CD14-positive monocyte (primary cell): ENCODE results near the gene CINP. TPM values are rescaled to one million over a fixed set of nuclear protein-coding genes. Genes with fewer than 3 reads are reported as not detected.

ENCODE experiments used
- DNase-seq, 3 donors: peaks; one replicate each; pipeline ENCODE4 v3.0.0-alpha.2; 2011 to 2022
- H2AFZ ChIP-seq: 2 replicates; pipeline ENCODE4 v1.6.0; 2012; ENCODE audit warnings: mild to moderate bottlenecking, low read depth, low read length, inconsistent platforms; ENCODE audit not compliant: insufficient read depth, poor library complexity, severe bottlenecking
- H3K27ac ChIP-seq, 2 donors: 1 replicate in 1 of 2; 2 replicates in 1 of 2; pipeline ENCODE4 v1.5.1; 2012 to 2013; ENCODE audit warnings: low read length in 2 of 2, control low read depth in 1 of 2, inconsistent platforms in 1 of 2, low read depth in 1 of 2, mild to moderate bottlenecking in 1 of 2
- H3K27me3 ChIP-seq, 2 donors: one replicate each; pipeline versions ENCODE4 v1.6.0 to v1.6.1; 2011 to 2013; ENCODE audit warnings: low read length in 2 of 2; ENCODE audit not compliant: control insufficient read depth in 2 of 2, insufficient read depth in 2 of 2
- H3K36me3 ChIP-seq, 2 donors: replicated peaks in 1 of 2; 1 replicate in 1 of 2; 2 replicates in 1 of 2; pipeline versions ENCODE4 v1.5.1 to v1.6.1; 2012 to 2013; ENCODE audit warnings: low read length in 2 of 2, control low read depth in 1 of 2, inconsistent platforms in 1 of 2, mild to moderate bottlenecking in 1 of 2; ENCODE audit not compliant: insufficient read depth in 2 of 2, control insufficient read depth in 1 of 2
- H3K4me1 ChIP-seq, 2 donors: 1 replicate in 1 of 2; 2 replicates in 1 of 2; pipeline versions ENCODE4 v1.5.1 to v1.6.1; 2012 to 2013; ENCODE audit warnings: low read length in 2 of 2, control low read depth in 1 of 2, inconsistent platforms in 1 of 2, mild to moderate bottlenecking in 1 of 2, moderate library complexity in 1 of 2; ENCODE audit not compliant: insufficient read depth in 2 of 2, control insufficient read depth in 1 of 2
- H3K4me2 ChIP-seq: replicated peaks from 2 replicates; pipeline ENCODE3; 2012; ENCODE audit warnings: low read length, moderate library complexity, mild to moderate bottlenecking; ENCODE audit not compliant: poor library complexity, severe bottlenecking; ENCODE audit errors: extremely low read depth
- H3K4me3 ChIP-seq, 3 experiments: fragments of 200-600 bp in 1 of 3; sonication (generic) in 1 of 3; replicated peaks in 1 of 3; 1 replicate in 2 of 3; 2 replicates in 1 of 3; pipeline ENCODE4 v1.5.1; 2011 to 2013; ENCODE audit warnings: low read length in 3 of 3, mild to moderate bottlenecking in 3 of 3, control low read depth in 2 of 3, low read depth in 2 of 3, inconsistent platforms in 1 of 3, moderate library complexity in 1 of 3
- H3K79me2 ChIP-seq: 2 replicates; pipeline ENCODE4 v1.6.0; 2012; ENCODE audit warnings: mild to moderate bottlenecking, control low read depth, inconsistent platforms, low read length, moderate library complexity; ENCODE audit not compliant: insufficient read depth
- H3K9ac ChIP-seq: 2 replicates; pipeline ENCODE4 v1.6.0; 2017; ENCODE audit warnings: low read length, mild to moderate bottlenecking; ENCODE audit not compliant: insufficient read depth, poor library complexity, severe bottlenecking
- H3K9me3 ChIP-seq, 2 donors: replicated peaks in 1 of 2; 1 replicate in 1 of 2; 2 replicates in 1 of 2; pipeline versions ENCODE4 v1.5.1 to v1.6.1; 2012 to 2013; ENCODE audit warnings: low read length in 2 of 2, control low read depth in 1 of 2; ENCODE audit not compliant: control insufficient read depth in 1 of 2, insufficient read depth in 1 of 2
- H4K20me1 ChIP-seq: 2 replicates; pipeline ENCODE4 v1.6.0; 2012; ENCODE audit warnings: mild to moderate bottlenecking, low read length, control low read depth, moderate library complexity; ENCODE audit not compliant: insufficient read depth
- H3K27ac Mint-ChIP-seq, 7 donors: one replicate each; pipeline ENCODE4 v1.8.0; 2020; ENCODE audit warnings: mild to moderate bottlenecking in 7 of 7, mixed read lengths in 7 of 7, moderate library complexity in 6 of 7, inconsistent platforms in 2 of 7
- H3K27me3 Mint-ChIP-seq, 3 donors: one replicate each; pipeline ENCODE4 v1.8.0; 2021 to 2022; ENCODE audit warnings: low read depth in 3 of 3, mild to moderate bottlenecking in 3 of 3, mixed read lengths in 3 of 3, moderate library complexity in 3 of 3, inconsistent platforms in 1 of 3
- H3K36me3 Mint-ChIP-seq, 2 donors: one replicate each; pipeline ENCODE4 v1.8.0; 2020; ENCODE audit warnings: mixed read lengths in 2 of 2, inconsistent platforms in 1 of 2, mild to moderate bottlenecking in 1 of 2
- H3K4me1 Mint-ChIP-seq: one replicate; pipeline ENCODE4 v1.8.0; 2020; ENCODE audit warnings: mild to moderate bottlenecking, mixed read lengths
- H3K4me3 Mint-ChIP-seq, 2 donors: one replicate each; pipeline ENCODE4 v1.8.0; 2020; ENCODE audit warnings: mild to moderate bottlenecking in 2 of 2, mixed read lengths in 2 of 2, moderate library complexity in 1 of 2
- H3K9me3 Mint-ChIP-seq, 7 donors: one replicate each; pipeline ENCODE4 v1.8.0; 2020 to 2022; ENCODE audit warnings: mixed read lengths in 7 of 7, mild to moderate bottlenecking in 6 of 7, moderate library complexity in 6 of 7, inconsistent platforms in 2 of 7
- WGBS: methylation state at CpG from one replicate; pipeline ENCODE4 v1.1.5; 2013; ENCODE audit warnings: missing lambda C conversion rate; ENCODE audit not compliant: insufficient coverage; 5-methylcytosine and 5-hydroxymethylcytosine counted together
- intact Hi-C, 2 donors: fragments of 100-400 bp; cut with micrococcal nuclease; formaldehyde crosslinking; loops; one replicate each; pipeline versions ENCODE4 v1.15.0 to v1.15.1; 2023
- polyA plus RNA-seq, 3 donors: library from polyadenylated mRNA; depleted of rRNA in 1 of 3; unstranded in 2 of 3; stranded (reverse) in 1 of 3; fragments of 300-500 nt in 2 of 3; fragments of >200 nt in 1 of 3; fragmentation: Illumina TruSeq in 2 of 3; gene quantifications; 1 replicate in 2 of 3; 2 replicates in 1 of 3; pipeline ENCODE4 v1.2.3, GENCODE V29; 2012 to 2021
- TF ChIP-seq, protein P1 (sequence below): fragments of 200-600 bp; IDR thresholded peaks from one replicate; pipeline ENCODE4 v1.8.0; 2022; ENCODE audit warnings: antibody characterized with exemption, mild to moderate bottlenecking

CINP gene
- polyA plus RNA-seq, 3 donors, result 28.9 to 58.5 (median 57.1) TPM

DNA sequence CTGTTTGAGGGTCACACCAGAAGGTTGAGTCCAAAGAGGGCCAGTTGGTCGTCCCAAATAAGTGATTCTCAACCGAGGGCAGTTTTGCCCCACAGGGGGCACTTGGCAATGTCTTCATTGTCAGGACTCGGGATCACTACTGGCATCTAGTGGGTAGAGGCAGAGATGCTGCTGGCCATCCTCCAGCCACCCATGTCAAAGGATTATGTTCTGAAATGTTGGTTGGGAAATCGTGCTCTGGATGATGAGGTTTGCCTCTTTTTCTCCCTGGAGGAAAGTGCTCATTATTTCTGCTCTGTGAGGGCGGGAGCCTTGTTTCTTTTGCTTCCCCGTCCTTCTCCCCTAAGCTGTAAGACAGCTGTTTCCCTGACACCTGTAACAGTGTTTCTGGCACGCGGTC, 39.6 kb downstream of the CINP start:
- TF ChIP-seq, protein P1, sequence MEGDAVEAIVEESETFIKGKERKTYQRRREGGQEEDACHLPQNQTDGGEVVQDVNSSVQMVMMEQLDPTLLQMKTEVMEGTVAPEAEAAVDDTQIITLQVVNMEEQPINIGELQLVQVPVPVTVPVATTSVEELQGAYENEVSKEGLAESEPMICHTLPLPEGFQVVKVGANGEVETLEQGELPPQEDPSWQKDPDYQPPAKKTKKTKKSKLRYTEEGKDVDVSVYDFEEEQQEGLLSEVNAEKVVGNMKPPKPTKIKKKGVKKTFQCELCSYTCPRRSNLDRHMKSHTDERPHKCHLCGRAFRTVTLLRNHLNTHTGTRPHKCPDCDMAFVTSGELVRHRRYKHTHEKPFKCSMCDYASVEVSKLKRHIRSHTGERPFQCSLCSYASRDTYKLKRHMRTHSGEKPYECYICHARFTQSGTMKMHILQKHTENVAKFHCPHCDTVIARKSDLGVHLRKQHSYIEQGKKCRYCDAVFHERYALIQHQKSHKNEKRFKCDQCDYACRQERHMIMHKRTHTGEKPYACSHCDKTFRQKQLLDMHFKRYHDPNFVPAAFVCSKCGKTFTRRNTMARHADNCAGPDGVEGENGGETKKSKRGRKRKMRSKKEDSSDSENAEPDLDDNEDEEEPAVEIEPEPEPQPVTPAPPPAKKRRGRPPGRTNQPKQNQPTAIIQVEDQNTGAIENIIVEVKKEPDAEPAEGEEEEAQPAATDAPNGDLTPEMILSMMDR, result peak; percentile 75
- Mint-ChIP-seq H3K27ac (peak overlapping the region in 3 of 7 donors; percentile 5 to 37 (median 19)), H3K36me3 (peaks cover 7 to 10% of the 10 kb centered on the region in 2 donors), H3K4me1 (peaks cover 25% of the 10 kb centered on the region), H3K9me3 (no peaks in the 10 kb centered on the region), H3K4me3 (peak overlapping the region in 1 of 2 donors; percentile 6), H3K27me3 (no peaks in the 10 kb centered on the region)
- peak; percentile 50 to 56 (median 51) for DNase-seq
- H3K9me3 ChIP-seq, result no peaks in the 10 kb centered on the region
- H3K27me3 ChIP-seq, result no peaks in the 10 kb centered on the region
- no peak overlapping the region for H3K27ac ChIP-seq
- H3K4me1 ChIP-seq, result peaks cover 23 to 29% of the 10 kb centered on the region in 2 donors
- intact Hi-C loops, result loop anchor here in 1 of 2 donors (10.0 kb wide), 1 partner anchor 188 kb away; the partner anchor contains the start of gene WDR20
- H4K20me1 ChIP-seq, result no peaks in the 10 kb centered on the region
- H2AFZ ChIP-seq, result no peak overlapping the region
- 0% methylated on average over 2 of the region's 8 CpGs for WGBS
- no peaks in the 10 kb centered on the region for H3K79me2 ChIP-seq
- no peak overlapping the region for H3K9ac ChIP-seq
- H3K4me3 ChIP-seq, result no peak overlapping the region
- no peak overlapping the region for H3K4me2 ChIP-seq
- H3K36me3 ChIP-seq, result peaks cover 0 to 9% of the 10 kb centered on the region in 2 donors

DNA sequence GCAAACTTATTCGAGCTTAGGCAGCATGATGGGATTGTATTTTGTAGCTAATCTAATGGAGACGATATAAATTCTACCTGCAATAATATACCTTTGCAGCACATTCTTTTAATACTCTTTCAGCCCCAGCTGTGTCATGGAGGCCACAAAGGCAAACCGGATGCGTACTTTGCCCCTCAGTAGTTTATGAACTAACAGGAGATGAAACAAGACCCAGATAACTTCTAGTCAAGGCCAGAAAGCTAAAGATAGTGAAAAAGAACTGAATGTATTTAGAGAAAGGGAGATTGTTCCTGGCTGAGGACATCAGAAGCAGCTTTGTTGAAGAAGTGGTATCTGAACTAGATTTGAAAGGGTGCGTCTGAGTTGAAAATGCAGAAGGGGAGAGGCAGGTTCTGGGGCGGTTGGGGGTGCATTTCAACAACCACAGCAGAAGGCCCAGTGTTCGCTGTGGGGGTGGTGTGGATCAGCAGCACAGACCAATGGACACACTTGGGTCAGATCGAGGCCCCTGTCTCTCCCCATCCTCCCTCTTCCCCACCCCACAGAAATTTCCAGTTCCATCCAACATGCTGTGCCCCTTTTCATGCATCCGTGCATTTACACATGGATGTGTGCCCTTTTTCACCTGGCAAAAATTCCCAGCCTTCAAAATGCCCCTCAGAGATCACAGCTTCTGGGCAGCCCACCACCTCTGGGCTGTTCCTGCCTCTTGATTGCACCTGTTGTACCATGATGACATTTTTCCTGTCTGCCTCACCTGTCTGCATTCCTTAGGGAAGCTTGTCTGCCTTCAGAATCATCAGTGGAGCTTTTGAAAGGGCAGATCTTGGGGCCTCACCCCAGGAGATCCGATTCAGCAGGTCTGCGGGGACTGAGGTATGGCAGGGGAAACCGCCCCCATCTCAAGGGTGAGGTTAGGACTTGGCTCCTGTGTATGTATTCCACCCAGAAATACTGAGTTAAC, 41.0 kb downstream of the CINP start:
- intact Hi-C loops, result loop anchor here in 1 of 2 donors (10.0 kb wide), 1 partner anchor 187 kb away; the partner anchor contains the start of gene WDR20
- TF ChIP-seq, protein P1, result no peak

More for the DNA sequence above, 41.0 kb downstream of the CINP start:
- H2AFZ ChIP-seq, result no peak overlapping the region
- H4K20me1 ChIP-seq, result no peaks in the 10 kb centered on the region
- Mint-ChIP-seq H3K36me3 (peaks cover 7 to 10% of the 10 kb centered on the region in 2 donors), H3K27ac (peak overlapping the region in 1 of 7 donors; percentile 3), H3K27me3 (no peaks in the 10 kb centered on the region), H3K9me3 (no peaks in the 10 kb centered on the region), H3K4me1 (peaks cover 37% of the 10 kb centered on the region), H3K4me3 (no peak overlapping the region)
- H3K4me1 ChIP-seq, result peaks cover 33 to 40% of the 10 kb centered on the region in 2 donors
- H3K36me3 ChIP-seq, result peaks cover 0 to 9% of the 10 kb centered on the region in 2 donors
- 94% methylated on average over 2 of the region's 12 CpGs for WGBS
- H3K79me2 ChIP-seq, result no peaks in the 10 kb centered on the region
- H3K9me3 ChIP-seq, result no peaks in the 10 kb centered on the region
- no peak overlapping the region for H3K4me3 ChIP-seq
- no peak for DNase-seq
- no peaks in the 10 kb centered on the region for H3K27me3 ChIP-seq
- no peak overlapping the region for H3K4me2 ChIP-seq
- H3K9ac ChIP-seq, result no peak overlapping the region
- no peak overlapping the region for H3K27ac ChIP-seq
